Dermis blood vessel endothelial cell (primary cell): ENCODE data around the gene FAM221B. TPM values are rescaled to one million over a fixed set of nuclear protein-coding genes. Genes with fewer than 3 reads are reported as not detected.
A peak's percentile ranks its signal among the peaks of the same experiment; 100 is the strongest.

ENCODE experiments used
- DNase-seq: peaks from one replicate; pipeline ENCODE4 v3.0.0; 2010
- total RNA-seq: library from RNA; depleted of rRNA; stranded (reverse); fragments of >200 nt; gene quantifications from 2 replicates; pipeline ENCODE4 v1.2.3, GENCODE V29; 2014

FAM221B gene
- not detected in 2 replicates for total RNA-seq

- DNase-seq = no peak
Observed at GRCh38 chr9:35828716-35829083, at the start of gene FAM221B. Gene FAM221B (minus strand): TSS chr9:35828732. CDS start chr9:35826161, 2,571 bp downstream.

GRCh38 chr9:35872505-35872904 is 44.0 kb upstream of the FAM221B start:
- DNase-seq = no peak

GRCh38 chr9:35871545-35871944 is 43.0 kb upstream of the FAM221B start:
- DNase-seq = no peak

- no peak for DNase-seq
Observed at GRCh38 chr9:35870351-35870923, 41.9 kb upstream of the FAM221B start, which contains the start of gene OR13J1. Gene OR13J1 (minus strand): TSS chr9:35870401. CDS start chr9:35870401, 0 bp downstream.

- no peak for DNase-seq
Observed at GRCh38 chr9:35869621-35870216, 41.2 kb upstream of the FAM221B start.

- no peak for DNase-seq
Observed at GRCh38 chr9:35868933-35869332, 40.4 kb upstream of the FAM221B start.

- no peak for DNase-seq
Observed at GRCh38 chr9:35867538-35867937, 39.0 kb upstream of the FAM221B start.

GRCh38 chr9:35864695-35865255 is 36.2 kb upstream of the FAM221B start:
- DNase-seq = no peak

GRCh38 chr9:35863583-35863982 is 35.1 kb upstream of the FAM221B start:
- no peak for DNase-seq

GRCh38 chr9:35862328-35862727 is 33.8 kb upstream of the FAM221B start:
- no peak for DNase-seq

- DNase-seq = no peak
Observed at GRCh38 chr9:35861161-35861897, 32.8 kb upstream of the FAM221B start.

- no peak for DNase-seq
Observed at GRCh38 chr9:35859990-35860339, 31.4 kb upstream of the FAM221B start.

GRCh38 chr9:35859310-35859989 is 30.9 kb upstream of the FAM221B start:
- DNase-seq = peak; percentile 25

GRCh38 chr9:35858458-35858857 is 29.9 kb upstream of the FAM221B start:
- no peak for DNase-seq

GRCh38 chr9:35856882-35857281 is 28.4 kb upstream of the FAM221B start:
- no peak for DNase-seq

- DNase-seq = no peak
Observed at GRCh38 chr9:35856206-35856605, 27.7 kb upstream of the FAM221B start.

GRCh38 chr9:35854091-35854762 is 25.7 kb upstream of the FAM221B start:
- DNase-seq = no peak

- DNase-seq = no peak
Observed at GRCh38 chr9:35852876-35853865, 24.6 kb upstream of the FAM221B start.

GRCh38 chr9:35852267-35852815 is 23.8 kb upstream of the FAM221B start:
- no peak for DNase-seq

- DNase-seq = peak; percentile 33
Observed at GRCh38 chr9:35847792-35848572, 19.4 kb upstream of the FAM221B start.
